LNCAP (cell line): Measurements from ENCODE around the gene ATP8A1.

Experiments used
- CTCF ChIP-seq: fragments of 450-650 bp; IDR thresholded peaks from 2 replicates; pipeline ENCODE4 v1.5.1; 2017; ENCODE audit warnings: mild to moderate bottlenecking

ATP8A1 gene

GRCh38 chr4:42399393-42399792 is 257.5 kb downstream of the ATP8A1 start:
- no peak for TF ChIP-seq CTCF

- TF ChIP-seq CTCF = no peak
Measured at GRCh38 chr4:42398871-42399331, 258.0 kb downstream of the ATP8A1 start.

- no peak for TF ChIP-seq CTCF
Measured at GRCh38 chr4:42398171-42398870, 258.6 kb downstream of the ATP8A1 start.

- TF ChIP-seq CTCF = no peak
Measured at GRCh38 chr4:42397635-42398170, 259.2 kb downstream of the ATP8A1 start.

GRCh38 chr4:42396752-42397634 is 259.9 kb downstream of the ATP8A1 start, which contains the start of gene SHISA3:
Gene SHISA3, plus strand, starts transcription at chr4:42397488. Its CDS starts 569 bp downstream, at chr4:42398057.
- TF ChIP-seq CTCF = no peak

- TF ChIP-seq CTCF = no peak
Measured at GRCh38 chr4:42396361-42396751, 260.5 kb downstream of the ATP8A1 start.

- no peak for TF ChIP-seq CTCF
Measured at GRCh38 chr4:42395595-42395994, 261.3 kb downstream of the ATP8A1 start.
